ENCODE results near the gene EXOC1L.

DNA sequence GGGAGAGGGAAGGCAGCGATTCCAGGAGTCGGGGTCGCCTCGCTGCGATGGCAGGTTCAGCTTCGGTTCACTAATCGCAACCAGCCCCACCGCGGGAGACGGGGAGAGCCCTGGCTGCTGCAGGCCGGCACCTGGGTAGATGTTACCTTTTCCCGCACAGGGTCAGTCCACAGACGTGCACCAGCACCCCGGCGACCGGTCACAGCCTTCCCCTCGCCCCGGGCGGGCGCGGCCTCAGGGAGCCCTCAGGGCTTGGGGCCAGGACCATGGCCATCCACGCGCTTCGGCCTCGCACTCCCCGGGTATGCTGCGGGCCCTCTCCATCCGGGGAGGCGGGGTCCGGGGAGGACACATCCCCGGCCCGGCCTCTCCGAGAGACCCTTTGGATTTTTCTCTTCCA lies 26.1 kb upstream of the EXOC1L start:
- TF ChIP-seq JUND (CRISPR knock-in tag; IDR thresholded peaks at IDR 0.05) (no peak), POLR2A (IDR thresholded peaks at IDR 0.05; ENCODE audit: insufficient read depth in 1 of 2, low read depth in 2 of 2, low read length in 2 of 2) (no peak), ZNF670 (CRISPR knock-in tag; IDR thresholded peaks at IDR 0.05; ENCODE audit: borderline replicate concordance) (no peak), ZNF282 (IDR thresholded peaks at IDR 0.05; ENCODE audit: partially characterized antibody) (no peak), NR3C1 (CRISPR knock-in tag; IDR thresholded peaks at IDR 0.05) (no peak), E2F5 (CRISPR knock-in tag; conservative IDR thresholded peaks at IDR 0.05) (no peak), RAD21 (CRISPR knock-in tag; IDR thresholded peaks at IDR 0.05) (no peak), KAT8 (CRISPR knock-in tag; IDR thresholded peaks at IDR 0.05) (no peak)
- TF ChIP-seq, protein P1, sequence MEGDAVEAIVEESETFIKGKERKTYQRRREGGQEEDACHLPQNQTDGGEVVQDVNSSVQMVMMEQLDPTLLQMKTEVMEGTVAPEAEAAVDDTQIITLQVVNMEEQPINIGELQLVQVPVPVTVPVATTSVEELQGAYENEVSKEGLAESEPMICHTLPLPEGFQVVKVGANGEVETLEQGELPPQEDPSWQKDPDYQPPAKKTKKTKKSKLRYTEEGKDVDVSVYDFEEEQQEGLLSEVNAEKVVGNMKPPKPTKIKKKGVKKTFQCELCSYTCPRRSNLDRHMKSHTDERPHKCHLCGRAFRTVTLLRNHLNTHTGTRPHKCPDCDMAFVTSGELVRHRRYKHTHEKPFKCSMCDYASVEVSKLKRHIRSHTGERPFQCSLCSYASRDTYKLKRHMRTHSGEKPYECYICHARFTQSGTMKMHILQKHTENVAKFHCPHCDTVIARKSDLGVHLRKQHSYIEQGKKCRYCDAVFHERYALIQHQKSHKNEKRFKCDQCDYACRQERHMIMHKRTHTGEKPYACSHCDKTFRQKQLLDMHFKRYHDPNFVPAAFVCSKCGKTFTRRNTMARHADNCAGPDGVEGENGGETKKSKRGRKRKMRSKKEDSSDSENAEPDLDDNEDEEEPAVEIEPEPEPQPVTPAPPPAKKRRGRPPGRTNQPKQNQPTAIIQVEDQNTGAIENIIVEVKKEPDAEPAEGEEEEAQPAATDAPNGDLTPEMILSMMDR (CRISPR knock-in tag; IDR thresholded peaks at IDR 0.05), result no peak
- TF ChIP-seq, protein P2, sequence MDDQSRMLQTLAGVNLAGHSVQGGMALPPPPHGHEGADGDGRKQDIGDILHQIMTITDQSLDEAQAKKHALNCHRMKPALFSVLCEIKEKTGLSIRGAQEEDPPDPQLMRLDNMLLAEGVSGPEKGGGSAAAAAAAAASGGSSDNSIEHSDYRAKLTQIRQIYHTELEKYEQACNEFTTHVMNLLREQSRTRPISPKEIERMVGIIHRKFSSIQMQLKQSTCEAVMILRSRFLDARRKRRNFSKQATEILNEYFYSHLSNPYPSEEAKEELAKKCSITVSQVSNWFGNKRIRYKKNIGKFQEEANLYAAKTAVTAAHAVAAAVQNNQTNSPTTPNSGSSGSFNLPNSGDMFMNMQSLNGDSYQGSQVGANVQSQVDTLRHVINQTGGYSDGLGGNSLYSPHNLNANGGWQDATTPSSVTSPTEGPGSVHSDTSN (CRISPR knock-in tag; IDR thresholded peaks at IDR 0.05; ENCODE audit: borderline replicate concordance), result no peak

Data from HepG2 (cell line).